MCF 10A (cell line): ENCODE measurements around the gene PRKAR1A. TPM values are rescaled to one million over a fixed set of nuclear protein-coding genes. Genes with fewer than 3 reads are reported as not detected.

Experiments used
- BruUV-seq: library from RNA; stranded (reverse); fragments of 400-500 nt; replicated peaks from 2 replicates; lab custom pipeline; 2021; lab: Mats Ljungman, UMichigan
- CTCF ChIA-PET: fragments of 300-600 bp; sonication (Branson Sonifier 250); formaldehyde crosslinking; extraction: SDS; loops from one replicate; lab custom pipeline; 2021; ENCODE audit warnings: antibody characterized with exemption, inconsistent platforms; lab: Yijun Ruan, JAX
- POLR2A ChIA-PET: fragments of 300-600, 350-650 bp; sonication (Branson Sonifier 250); formaldehyde crosslinking; extraction: SDS; loops from one replicate; lab custom pipeline; 2020; ENCODE audit warnings: antibody characterized with exemption, inconsistent platforms; lab: Yijun Ruan, JAX
- DNase-seq: peaks from one replicate; pipeline ENCODE4 v3.0.0-alpha.2; 2018; ENCODE audit not compliant: unreplicated experiment
- H3K27ac Mint-ChIP-seq: one replicate; pipeline ENCODE4 v1.8.0; 2022; ENCODE audit warnings: mild to moderate bottlenecking, low read depth, mixed read lengths; ENCODE audit not compliant: unreplicated experiment
- H3K27me3 Mint-ChIP-seq: one replicate; pipeline ENCODE4 v1.8.0; 2022; ENCODE audit warnings: mixed read lengths; ENCODE audit not compliant: insufficient read depth, unreplicated experiment
- H3K36me3 Mint-ChIP-seq: one replicate; pipeline ENCODE4 v1.8.0; 2022; ENCODE audit warnings: mild to moderate bottlenecking, moderate library complexity, mixed read lengths; ENCODE audit not compliant: insufficient read depth, unreplicated experiment
- H3K4me1 Mint-ChIP-seq: one replicate; pipeline ENCODE4 v1.8.0; 2022; ENCODE audit warnings: mixed read lengths; ENCODE audit not compliant: insufficient read depth, unreplicated experiment
- H3K4me3 Mint-ChIP-seq: one replicate; pipeline ENCODE4 v1.8.0; 2022; ENCODE audit warnings: mild to moderate bottlenecking, moderate library complexity, mixed read lengths; ENCODE audit not compliant: unreplicated experiment
- H3K9me3 Mint-ChIP-seq: one replicate; pipeline ENCODE4 v1.8.0; 2022; ENCODE audit warnings: mixed read lengths; ENCODE audit not compliant: unreplicated experiment
- intact Hi-C: fragments of 100-400 bp; cut with micrococcal nuclease; formaldehyde crosslinking; loops from 2 replicates; pipeline ENCODE4 v1.14.1; 2022
- total RNA-seq: library from RNA; stranded (reverse); gene quantifications from 2 replicates; pipeline ENCODE4 v1.2.3, GENCODE V29; 2022
- TF ChIP-seq, protein P1 (sequence below): fragments of 200-600 bp; IDR thresholded peaks from one replicate; pipeline ENCODE4 v1.8.0; 2022; ENCODE audit warnings: antibody characterized with exemption, mild to moderate bottlenecking; ENCODE audit not compliant: unreplicated experiment

PRKAR1A gene
- total RNA-seq, 1 experiment from 2014 or later: 264 TPM

DNA sequence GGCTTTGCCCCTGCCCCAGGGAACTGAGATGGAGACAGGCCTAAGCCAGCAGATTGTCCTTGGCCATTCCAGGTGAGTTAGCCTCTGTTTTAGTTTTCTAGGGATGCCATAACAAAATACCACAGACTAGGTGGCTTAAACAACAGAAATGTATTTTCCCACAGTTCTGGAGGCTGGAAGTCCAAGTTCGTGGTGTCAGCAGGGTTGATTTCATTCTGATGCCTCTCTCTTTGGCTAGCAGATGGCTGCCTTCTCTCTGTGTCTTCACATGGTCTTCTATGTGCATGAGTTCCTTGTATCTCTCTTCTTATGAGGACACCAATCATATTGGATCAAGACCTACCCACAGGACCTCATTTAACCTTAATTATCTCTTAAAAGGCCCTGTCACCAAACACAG lies 76.1 kb downstream of the PRKAR1A start:
- no peak for DNase-seq
- peaks cover 4% of the 10 kb centered on the region for H3K9me3 Mint-ChIP-seq
- no peak overlapping the region for H3K27ac Mint-ChIP-seq
- no peaks in the 10 kb centered on the region for H3K4me1 Mint-ChIP-seq
- BruUV-seq: no TSS peak
- intact Hi-C loops: no loop called here
- no peak overlapping the region for H3K4me3 Mint-ChIP-seq
- TF ChIP-seq, protein P1, sequence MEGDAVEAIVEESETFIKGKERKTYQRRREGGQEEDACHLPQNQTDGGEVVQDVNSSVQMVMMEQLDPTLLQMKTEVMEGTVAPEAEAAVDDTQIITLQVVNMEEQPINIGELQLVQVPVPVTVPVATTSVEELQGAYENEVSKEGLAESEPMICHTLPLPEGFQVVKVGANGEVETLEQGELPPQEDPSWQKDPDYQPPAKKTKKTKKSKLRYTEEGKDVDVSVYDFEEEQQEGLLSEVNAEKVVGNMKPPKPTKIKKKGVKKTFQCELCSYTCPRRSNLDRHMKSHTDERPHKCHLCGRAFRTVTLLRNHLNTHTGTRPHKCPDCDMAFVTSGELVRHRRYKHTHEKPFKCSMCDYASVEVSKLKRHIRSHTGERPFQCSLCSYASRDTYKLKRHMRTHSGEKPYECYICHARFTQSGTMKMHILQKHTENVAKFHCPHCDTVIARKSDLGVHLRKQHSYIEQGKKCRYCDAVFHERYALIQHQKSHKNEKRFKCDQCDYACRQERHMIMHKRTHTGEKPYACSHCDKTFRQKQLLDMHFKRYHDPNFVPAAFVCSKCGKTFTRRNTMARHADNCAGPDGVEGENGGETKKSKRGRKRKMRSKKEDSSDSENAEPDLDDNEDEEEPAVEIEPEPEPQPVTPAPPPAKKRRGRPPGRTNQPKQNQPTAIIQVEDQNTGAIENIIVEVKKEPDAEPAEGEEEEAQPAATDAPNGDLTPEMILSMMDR: no peak
- no peaks in the 10 kb centered on the region for H3K36me3 Mint-ChIP-seq
- peaks cover 14% of the 10 kb centered on the region for H3K27me3 Mint-ChIP-seq
- POLR2A ChIA-PET: no interaction called here
- CTCF ChIA-PET: no interaction called here

DNA sequence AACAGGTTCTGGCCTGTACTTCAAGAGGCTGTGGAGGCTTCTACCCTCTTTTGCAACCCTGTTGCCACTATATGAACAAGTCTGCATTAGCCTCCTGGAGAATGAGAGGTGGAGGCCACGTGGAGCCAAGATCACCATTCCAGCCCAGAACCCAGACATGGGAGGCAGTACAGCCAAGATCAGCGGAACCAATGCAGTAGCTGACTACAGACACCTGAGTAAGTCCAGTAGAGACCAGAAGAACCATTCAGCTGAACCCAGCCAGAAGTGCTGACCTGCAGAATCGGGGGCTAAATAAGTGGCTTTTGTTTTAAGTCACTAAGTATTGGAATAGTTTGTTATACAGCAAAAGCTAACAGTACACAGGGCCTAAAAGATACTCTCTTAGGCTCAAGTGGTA lies 76.9 kb downstream of the PRKAR1A start:
- CTCF ChIA-PET: no interaction called here
- no TSS peak for BruUV-seq
- H3K4me3 Mint-ChIP-seq: no peak overlapping the region
- H3K4me1 Mint-ChIP-seq: no peaks in the 10 kb centered on the region
- no peaks in the 10 kb centered on the region for H3K36me3 Mint-ChIP-seq
- no peak overlapping the region for H3K27ac Mint-ChIP-seq
- TF ChIP-seq, protein P1: no peak
- peaks cover 4% of the 10 kb centered on the region for H3K9me3 Mint-ChIP-seq
- peaks cover 19% of the 10 kb centered on the region for H3K27me3 Mint-ChIP-seq
- no peak for DNase-seq
- POLR2A ChIA-PET: interaction anchor here (1.2 kb wide), 2 partner anchors 13 to 23 kb away, joined by 3 to 4 read pairs; partner anchors contain the start of gene FAM20A
- intact Hi-C loops: no loop called here

DNA sequence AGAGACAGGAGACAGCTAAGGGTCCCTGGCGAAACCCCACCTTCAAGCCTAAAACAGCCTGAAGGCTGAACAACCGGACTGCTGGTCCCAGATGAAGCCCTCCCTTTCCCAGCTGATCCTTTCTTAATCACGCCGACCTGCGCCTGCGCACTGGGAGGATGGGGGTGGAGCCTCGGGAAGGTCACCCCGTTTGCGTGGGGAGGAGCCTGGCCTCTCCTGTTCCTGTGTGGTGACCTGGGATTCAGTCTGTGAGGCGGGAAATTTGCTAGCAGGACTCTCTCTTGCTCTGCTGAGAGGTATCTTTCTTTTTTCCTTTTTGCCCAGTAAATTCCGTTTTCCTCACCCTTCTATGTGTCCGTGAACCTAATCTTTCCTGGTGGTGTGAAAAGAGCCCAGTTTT lies 79.4 kb downstream of the PRKAR1A start:
- ChIA-PET CTCF (no interaction called here), POLR2A (no interaction called here)
- Mint-ChIP-seq H3K36me3 (no peaks in the 10 kb centered on the region), H3K4me3 (no peak overlapping the region), H3K27ac (no peak overlapping the region), H3K27me3 (peaks cover 19% of the 10 kb centered on the region), H3K4me1 (no peaks in the 10 kb centered on the region), H3K9me3 (peaks cover 4% of the 10 kb centered on the region)
- BruUV-seq: no TSS peak
- DNase-seq: no peak
- intact Hi-C loops: no loop called here
- TF ChIP-seq, protein P1: no peak

DNA sequence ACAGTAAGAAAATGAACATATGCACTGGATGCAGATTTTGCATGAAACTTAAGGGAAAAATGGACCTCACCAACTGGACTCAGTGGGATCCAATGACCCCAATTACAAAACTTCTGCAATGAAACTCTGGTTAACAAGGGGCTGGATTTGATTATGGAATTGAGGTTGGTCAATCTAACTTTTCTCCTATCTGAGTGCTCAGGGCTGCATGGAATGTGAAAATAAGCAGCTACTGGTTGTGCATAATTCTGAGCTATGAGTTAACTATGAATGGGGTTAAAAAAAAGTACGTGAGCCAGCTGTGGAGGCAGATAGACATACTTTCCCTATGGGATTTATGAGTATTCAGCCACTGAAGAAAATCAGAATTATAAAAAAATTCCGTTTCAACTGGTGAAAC lies 79.8 kb downstream of the PRKAR1A start:
- intact Hi-C loops: no loop called here
- POLR2A ChIA-PET: no interaction called here
- H3K27me3 Mint-ChIP-seq: peaks cover 19% of the 10 kb centered on the region

More for the DNA sequence above, 79.8 kb downstream of the PRKAR1A start:
- Mint-ChIP-seq H3K4me3 (no peak overlapping the region), H3K36me3 (no peaks in the 10 kb centered on the region), H3K9me3 (peaks cover 4% of the 10 kb centered on the region), H3K27ac (no peak overlapping the region), H3K4me1 (no peaks in the 10 kb centered on the region)
- CTCF ChIA-PET: no interaction called here
- TF ChIP-seq, protein P1: no peak
- no TSS peak for BruUV-seq
- no peak for DNase-seq
